GM12864 (cell line): Measurements from ENCODE around the gene DPEP1.
"Not testable (repeated sequence)": the region's sequence is repeated elsewhere in the genome, so short reads cannot be mapped to it uniquely, and the experiment has no call there.

Source experiments
- DNase-seq: peaks from one replicate; pipeline ENCODE4 v3.0.0-alpha.2; 2011; ENCODE audit warnings: low read depth
- H3K4me3 ChIP-seq: 2 replicates; pipeline ENCODE4 v1.5.1; 2011; ENCODE audit warnings: mild to moderate bottlenecking, low read depth, low read length, control low read depth
- CTCF ChIP-seq: IDR thresholded peaks from 2 replicates; pipeline ENCODE4 v1.5.1; 2011; ENCODE audit warnings: low read depth, mild to moderate bottlenecking, moderate library complexity, low read length, control low read depth, inconsistent platforms; ENCODE audit errors: missing control alignments

DPEP1 gene

DNA sequence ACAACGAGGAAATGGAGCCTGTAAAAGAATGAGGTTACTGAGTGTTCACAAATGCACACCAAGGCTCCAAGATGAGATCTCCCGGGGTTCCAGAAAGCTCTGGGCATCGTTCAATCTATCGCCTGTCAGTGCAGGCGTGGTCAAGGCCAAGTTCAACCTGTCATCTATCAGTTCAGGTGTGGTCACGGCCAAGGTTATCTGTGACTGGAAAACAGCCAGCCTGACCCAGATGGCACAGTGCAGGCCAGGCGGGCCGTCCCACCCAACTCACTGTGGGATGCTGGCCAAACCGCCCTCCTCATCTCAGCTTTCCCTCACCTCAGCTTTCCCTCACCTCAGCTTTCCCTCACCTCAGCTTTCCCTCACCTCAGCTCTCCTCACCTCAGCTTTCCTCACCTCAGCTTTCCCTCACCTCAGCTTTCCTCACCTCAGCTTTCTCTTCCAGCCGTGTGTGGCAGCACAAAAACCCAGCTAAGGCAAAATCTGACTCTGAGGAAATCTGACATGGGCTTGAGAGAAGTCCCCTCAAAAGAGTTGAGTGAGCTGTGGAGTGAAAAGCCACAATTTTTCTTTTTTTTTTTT lies 41.7 kb downstream of the DPEP1 start:
- no peak overlapping the region for H3K4me3 ChIP-seq
- no peak for TF ChIP-seq CTCF
- no peak for DNase-seq

GRCh38 chr16:89656435-89657121 lies 43.1 kb downstream of the DPEP1 start:
- peak overlapping the region; percentile 66 for H3K4me3 ChIP-seq
- no peak for TF ChIP-seq CTCF
- DNase-seq: no peak

- no peak for TF ChIP-seq CTCF
- H3K4me3 ChIP-seq: peak within 1 kb of the TSS; percentile 66
- DNase-seq: peak; percentile 57
Measured at GRCh38 chr16:89657442-89658220, 44.2 kb downstream of the DPEP1 start, which contains the start of the genes CHMP1A and SPATA33. Gene CHMP1A, minus strand, starts transcription at chr16:89657708. Its CDS starts 120 bp downstream, at chr16:89657588. Gene SPATA33, plus strand, starts transcription at chr16:89657836. Its CDS starts 76 bp downstream, at chr16:89657912.

DNA sequence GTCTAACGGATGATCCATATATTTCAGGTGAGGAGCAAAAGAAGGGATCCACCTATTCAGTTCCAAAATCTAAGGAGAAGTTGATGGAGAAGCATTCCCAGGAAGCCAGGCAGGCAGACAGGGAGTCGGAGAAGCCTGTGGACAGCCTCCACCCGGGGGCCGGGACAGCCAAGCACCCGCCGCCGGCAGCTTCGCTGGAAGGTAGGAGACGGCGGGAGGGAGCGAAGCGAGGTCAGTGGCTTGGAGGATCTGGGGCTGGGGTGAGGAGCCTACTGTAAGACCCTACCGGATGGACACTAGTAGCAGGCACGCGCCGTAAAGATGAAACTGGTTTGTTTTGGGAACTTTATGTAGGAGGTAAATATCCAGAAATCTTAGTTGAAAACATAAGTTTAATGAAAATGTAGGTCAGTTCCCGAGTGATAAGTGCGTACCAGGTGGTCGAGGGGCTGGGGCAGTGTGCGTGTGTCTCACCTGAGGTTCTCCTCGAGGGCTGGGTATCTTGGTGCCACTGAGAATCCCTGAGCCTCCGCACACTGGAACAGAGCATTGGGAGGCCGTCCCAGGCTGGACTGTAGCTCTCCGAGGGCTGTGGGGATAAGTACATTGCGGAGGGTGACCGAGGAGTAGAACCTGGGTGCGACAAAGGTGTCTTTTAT lies 44.9 kb downstream of the DPEP1 start:
- no peak for TF ChIP-seq CTCF
- H3K4me3 ChIP-seq: peak overlapping the region; percentile 66
- DNase-seq: no peak

- no peak overlapping the region for H3K4me3 ChIP-seq
- no peak for DNase-seq
- TF ChIP-seq CTCF: no peak
Measured at GRCh38 chr16:89660146-89660545, 46.7 kb downstream of the DPEP1 start.

- no peak for DNase-seq
- no peak for TF ChIP-seq CTCF
- H3K4me3 ChIP-seq: no peak overlapping the region
Measured at GRCh38 chr16:89661215-89661614, 47.8 kb downstream of the DPEP1 start.

GRCh38 chr16:89664238-89664637 lies 50.8 kb downstream of the DPEP1 start:
- not testable (repeated sequence) for DNase-seq, H3K4me3 ChIP-seq
